Endothelial cell of umbilical vein (primary cell): ENCODE measurements around the gene CABLES1.

Experiments
- CTCF ChIP-seq, 2 donors: IDR thresholded peaks; 1 replicate in 1 of 2; 2 replicates in 1 of 2; pipeline ENCODE4 v1.5.1; 2011; ENCODE audit warnings: low read length in 2 of 2, mild to moderate bottlenecking in 2 of 2, moderate library complexity in 2 of 2, control low read depth in 1 of 2, inconsistent platforms in 1 of 2, low read depth in 1 of 2; ENCODE audit not compliant: insufficient read depth in 1 of 2; ENCODE audit errors: extremely low read depth in 1 of 2
- EZH2 ChIP-seq: IDR thresholded peaks from 2 replicates; pipeline ENCODE4 v1.6.1; 2012; ENCODE audit warnings: borderline replicate concordance, low read depth, mild to moderate bottlenecking, moderate library complexity, low read length, inconsistent platforms; ENCODE audit not compliant: severe bottlenecking
- GATA2 ChIP-seq: IDR thresholded peaks from 2 replicates; pipeline ENCODE4 v1.7.0; 2011; ENCODE audit warnings: low read depth, mild to moderate bottlenecking, moderate library complexity, mixed read lengths, low read length; ENCODE audit not compliant: insufficient read length, insufficient read depth
- JUN ChIP-seq: IDR thresholded peaks from 2 replicates; pipeline ENCODE4 v1.6.1; 2011; ENCODE audit warnings: borderline replicate concordance, low read depth; ENCODE audit not compliant: insufficient read length, insufficient read depth
- MAX ChIP-seq: IDR thresholded peaks from 2 replicates; pipeline ENCODE4 v1.6.1; 2011; ENCODE audit not compliant: insufficient read depth, insufficient read length
- MYC ChIP-seq: IDR thresholded peaks from one replicate; pipeline ENCODE4 v1.6.1; 2011; ENCODE audit warnings: mild to moderate bottlenecking, low read depth, low read length
- POLR2A ChIP-seq: IDR thresholded peaks from 2 replicates; pipeline ENCODE4 v1.6.1; 2012; ENCODE audit warnings: low read depth, mild to moderate bottlenecking, control low read depth, low read length
- POLR2AphosphoS5 ChIP-seq: IDR thresholded peaks from 2 replicates; pipeline ENCODE4 v1.6.1; 2012; ENCODE audit warnings: low read depth, mild to moderate bottlenecking, control low read depth, low read length, moderate library complexity; ENCODE audit not compliant: insufficient read depth

- TF ChIP-seq CTCF (IDR thresholded peaks at IDR 0.05; ENCODE audit: extremely low read depth in 1 of 2, insufficient read depth in 1 of 2, low read depth in 1 of 2, low read length in 2 of 2) (no peak), MYC (no peak), POLR2AphosphoS5 (no peak), EZH2 (no peak), MAX (no peak), POLR2A (no peak), JUN (no peak), GATA2 (no peak)
Measured at GRCh38 chr18:23200756-23201155, 65.5 kb downstream of the CABLES1 start.
